SK-N-SH treated with all-trans-retinoic acid at 6 μM for 48 hours (cell line): ENCODE data around the gene SLC8B1.

Source experiments
- ATAC-seq: fragments of 200-7000 bp; cut with Tn5 transposase; 3 replicates; pipeline ENCODE4 v1.9.1; 2020; ENCODE audit warnings: mild to moderate bottlenecking, moderate library complexity
- ARNTL ChIP-seq: fragments of 450-650 bp; formaldehyde crosslinking; IDR thresholded peaks from 2 replicates; pipeline ENCODE4 v1.5.0; 2020; ENCODE audit warnings: low read depth, mild to moderate bottlenecking, moderate library complexity, borderline replicate concordance
- BACH2 ChIP-seq: fragments of 250-450 bp; sonication (Bioruptor Pico); IDR thresholded peaks from 2 replicates; pipeline ENCODE4 v1.9.0; 2021; ENCODE audit warnings: mild to moderate bottlenecking, borderline replicate concordance
- CREB5 ChIP-seq: fragments of 250-450 bp; sonication (Bioruptor Pico); IDR thresholded peaks from 2 replicates; pipeline ENCODE4 v1.5.1; 2020; ENCODE audit warnings: low read depth, mild to moderate bottlenecking, moderate library complexity
- CSDC2 ChIP-seq: fragments of 250-450 bp; sonication (Bioruptor Pico); IDR thresholded peaks from 2 replicates; pipeline ENCODE4 v1.5.0; 2020; ENCODE audit warnings: mild to moderate bottlenecking, moderate library complexity
- CSRNP3 ChIP-seq: fragments of 250-450 bp; sonication (Bioruptor Pico); IDR thresholded peaks from 2 replicates; pipeline ENCODE4 v1.5.1; 2021; ENCODE audit warnings: mild to moderate bottlenecking, moderate library complexity
- ESRRG ChIP-seq: fragments of 250-450 bp; sonication (Bioruptor Pico); IDR thresholded peaks from 2 replicates; pipeline ENCODE4 v1.6.1; 2021; ENCODE audit warnings: mild to moderate bottlenecking
- GLIS3 ChIP-seq: fragments of 250-450 bp; sonication (Bioruptor Pico); IDR thresholded peaks from 2 replicates; pipeline ENCODE4 v1.5.0; 2020; ENCODE audit warnings: mild to moderate bottlenecking, moderate library complexity
- ISL1 ChIP-seq: fragments of 250-450 bp; sonication (Bioruptor Pico); IDR thresholded peaks from 2 replicates; pipeline ENCODE4 v2.1.2; 2022; ENCODE audit warnings: mild to moderate bottlenecking, moderate library complexity
- OSR1 ChIP-seq: fragments of 250-450 bp; sonication (Bioruptor Pico); IDR thresholded peaks from 2 replicates; pipeline ENCODE4 v1.8.0; 2022; ENCODE audit warnings: moderate library complexity, mild to moderate bottlenecking, inconsistent platforms
- POU6F1 ChIP-seq: fragments of 250-450 bp; sonication (Bioruptor Pico); IDR thresholded peaks from 2 replicates; pipeline ENCODE4 v1.8.0; 2021; ENCODE audit warnings: low read depth, mild to moderate bottlenecking, moderate library complexity, borderline replicate concordance
- PPARA ChIP-seq: fragments of 250-450 bp; sonication (Bioruptor Pico); IDR thresholded peaks from 2 replicates; pipeline ENCODE4 v1.5.0; 2020; ENCODE audit warnings: mild to moderate bottlenecking, borderline replicate concordance
- RARB ChIP-seq: fragments of 250-450 bp; sonication (Bioruptor Pico); IDR thresholded peaks from 2 replicates; pipeline ENCODE4 v1.8.0; 2021; ENCODE audit warnings: mild to moderate bottlenecking, moderate library complexity
- SNAI2 ChIP-seq: fragments of 250-450 bp; sonication (Bioruptor Pico); IDR thresholded peaks from 2 replicates; pipeline ENCODE4 v1.5.0; 2020; ENCODE audit warnings: mild to moderate bottlenecking, moderate library complexity
- TCF4 ChIP-seq: fragments of 250-450 bp; sonication (Bioruptor Pico); IDR thresholded peaks from 2 replicates; pipeline ENCODE4 v1.8.0; 2021; ENCODE audit warnings: mild to moderate bottlenecking, moderate library complexity, borderline replicate concordance
- TOX ChIP-seq: fragments of 250-450 bp; sonication (Bioruptor Pico); IDR thresholded peaks from 2 replicates; pipeline ENCODE4 v1.8.0; 2021; ENCODE audit warnings: mild to moderate bottlenecking, moderate library complexity, borderline replicate concordance
- TSHZ2 ChIP-seq: fragments of 250-450 bp; sonication (Bioruptor Pico); IDR thresholded peaks from 2 replicates; pipeline ENCODE4 v1.5.0; 2020; ENCODE audit warnings: mild to moderate bottlenecking, moderate library complexity
- ZC3H10 ChIP-seq: fragments of 250-450 bp; sonication (Bioruptor Pico); IDR thresholded peaks from 2 replicates; pipeline ENCODE4 v1.5.1; 2021; ENCODE audit warnings: mild to moderate bottlenecking, moderate library complexity
- ZFP3 ChIP-seq: fragments of 250-450 bp; sonication (Bioruptor Pico); IDR thresholded peaks from 2 replicates; pipeline ENCODE4 v1.5.0; 2020; ENCODE audit warnings: mild to moderate bottlenecking, moderate library complexity
- ZFP30 ChIP-seq: fragments of 450-650 bp; formaldehyde crosslinking; IDR thresholded peaks from 2 replicates; pipeline ENCODE4 v1.5.0; 2022; ENCODE audit warnings: mild to moderate bottlenecking, moderate library complexity
- ZNF565 ChIP-seq: fragments of 450-650 bp; formaldehyde crosslinking; conservative IDR thresholded peaks from 2 replicates; pipeline ENCODE4 v1.5.0; 2020; ENCODE audit warnings: low read depth, mild to moderate bottlenecking, moderate library complexity
- ZNF70 ChIP-seq: fragments of 450-650 bp; formaldehyde crosslinking; IDR thresholded peaks from 2 replicates; pipeline ENCODE4 v1.5.0; 2020; ENCODE audit warnings: mild to moderate bottlenecking, moderate library complexity
- ZNF8 ChIP-seq: fragments of 450-650 bp; formaldehyde crosslinking; IDR thresholded peaks from 2 replicates; pipeline ENCODE4 v1.5.0; 2020; ENCODE audit warnings: mild to moderate bottlenecking, moderate library complexity

Gene SLC8B1

GRCh38 chr12:113298861-113299545, 35.9 kb downstream of the SLC8B1 start:
- TF ChIP-seq BACH2 (no peak), CSRNP3 (CRISPR knock-in tag) (no peak), TSHZ2 (no peak), TOX (CRISPR knock-in tag) (no peak), PPARA (CRISPR knock-in tag) (no peak), ZNF565 (CRISPR knock-in tag) (no peak)
- peak; percentile 6; the same call in 1 of the 3 replicates for ATAC-seq

- TF ChIP-seq CSDC2 = no peak
- no peak for TF ChIP-seq SNAI2 (CRISPR knock-in tag)
- TF ChIP-seq OSR1 (CRISPR knock-in tag) = no peak
- TF ChIP-seq TCF4 (CRISPR knock-in tag) = no peak
- no peak for TF ChIP-seq TOX (CRISPR knock-in tag)
- TF ChIP-seq ZNF8 (CRISPR knock-in tag) = no peak
- TF ChIP-seq POU6F1 (CRISPR knock-in tag) = no peak
- TF ChIP-seq RARB = no peak
- no peak for TF ChIP-seq BACH2
- TF ChIP-seq ZFP30 (CRISPR knock-in tag) = no peak
- no peak for TF ChIP-seq ZNF70 (CRISPR knock-in tag)
- no peak for TF ChIP-seq ZFP3 (CRISPR knock-in tag)
- TF ChIP-seq ARNTL (CRISPR knock-in tag) = no peak
- no peak for TF ChIP-seq ISL1 (CRISPR knock-in tag)
- ATAC-seq = no peak
Measured at GRCh38 chr12:113298472-113298817, 36.5 kb downstream of the SLC8B1 start.

- TF ChIP-seq CSDC2 (no peak), PPARA (CRISPR knock-in tag) (no peak), ZNF8 (CRISPR knock-in tag) (no peak), OSR1 (CRISPR knock-in tag) (no peak), CSRNP3 (CRISPR knock-in tag) (no peak), ARNTL (CRISPR knock-in tag) (no peak), ZC3H10 (CRISPR knock-in tag) (no peak), TCF4 (CRISPR knock-in tag) (no peak), ZFP30 (CRISPR knock-in tag) (no peak), TOX (CRISPR knock-in tag) (no peak)
- no peak for ATAC-seq
Measured at GRCh38 chr12:113297621-113298471, 37.1 kb downstream of the SLC8B1 start.

- no peak for ATAC-seq
- TF ChIP-seq PPARA (CRISPR knock-in tag) = no peak
- no peak for TF ChIP-seq TCF4 (CRISPR knock-in tag)
- TF ChIP-seq ISL1 (CRISPR knock-in tag) = no peak
- TF ChIP-seq TOX (CRISPR knock-in tag) = no peak
- no peak for TF ChIP-seq BACH2
- no peak for TF ChIP-seq ZNF70 (CRISPR knock-in tag)
- no peak for TF ChIP-seq GLIS3 (CRISPR knock-in tag)
- no peak for TF ChIP-seq CSRNP3 (CRISPR knock-in tag)
- no peak for TF ChIP-seq ESRRG (CRISPR knock-in tag)
- no peak for TF ChIP-seq ZC3H10 (CRISPR knock-in tag)
- no peak for TF ChIP-seq SNAI2 (CRISPR knock-in tag)
- no peak for TF ChIP-seq RARB
- no peak for TF ChIP-seq CSDC2
- no peak for TF ChIP-seq CREB5 (CRISPR knock-in tag)
- TF ChIP-seq ZFP3 (CRISPR knock-in tag) = no peak
- TF ChIP-seq ARNTL (CRISPR knock-in tag) = no peak
Measured at GRCh38 chr12:113297214-113297587, 37.7 kb downstream of the SLC8B1 start.
